Liver (tissue), 9 donors: ENCODE results near the gene HDDC2. TPM values are rescaled to one million over a fixed set of nuclear protein-coding genes. Genes with fewer than 3 reads are reported as not detected.

Experiments used
- DNase-seq: peaks from one replicate; pipeline ENCODE4 v3.0.0-alpha.2; 2017; ENCODE audit warnings: low spot score
- H3K27ac ChIP-seq, 2 donors: one replicate each; pipeline ENCODE4 v1.7.0; 2013; ENCODE audit warnings: inconsistent platforms in 2 of 2, low read length in 2 of 2, control low read depth in 1 of 2, low read depth in 1 of 2, mild to moderate bottlenecking in 1 of 2
- H3K27me3 ChIP-seq, 4 donors: one replicate each; pipeline versions ENCODE4 v1.6.1 to v1.7.0; 2013; ENCODE audit warnings: low read length in 3 of 4, inconsistent platforms in 1 of 4, mild to moderate bottlenecking in 1 of 4, moderate library complexity in 1 of 4; ENCODE audit not compliant: control insufficient read depth in 4 of 4, insufficient read depth in 4 of 4
- H3K36me3 ChIP-seq, 4 donors: one replicate each; pipeline versions ENCODE4 v1.6.1 to v1.7.0; 2013; ENCODE audit warnings: low read length in 3 of 4, mild to moderate bottlenecking in 3 of 4, low read depth in 1 of 4, moderate library complexity in 1 of 4; ENCODE audit not compliant: control insufficient read depth in 4 of 4, insufficient read depth in 3 of 4
- H3K4me1 ChIP-seq, 4 donors: one replicate each; pipeline versions ENCODE4 v1.6.1 to v1.7.0; 2013; ENCODE audit warnings: low read length in 3 of 4, mild to moderate bottlenecking in 3 of 4, moderate library complexity in 1 of 4; ENCODE audit not compliant: control insufficient read depth in 4 of 4, insufficient read depth in 4 of 4
- H3K4me3 ChIP-seq, 3 donors: one replicate each; pipeline versions ENCODE4 v1.6.1 to v1.7.0; 2013; ENCODE audit warnings: low read length in 3 of 3, control low read depth in 1 of 3, low read depth in 1 of 3, mild to moderate bottlenecking in 1 of 3
- H3K9ac ChIP-seq, 2 donors: one replicate each; pipeline ENCODE4 v1.7.0; 2013; ENCODE audit warnings: low read length in 2 of 2, mild to moderate bottlenecking in 2 of 2, moderate library complexity in 2 of 2, control low read depth in 1 of 2, low read depth in 1 of 2
- H3K9me3 ChIP-seq, 4 donors: one replicate each; pipeline versions ENCODE4 v1.6.1 to v1.7.0; 2013; ENCODE audit warnings: low read length in 3 of 4; ENCODE audit not compliant: control insufficient read depth in 4 of 4
- EGR1 ChIP-seq, 2 donors: IDR thresholded peaks; 2 replicates each; pipeline ENCODE4 v1.6.1; 2016 to 2018; ENCODE audit warnings: antibody characterized with exemption in 2 of 2, low read depth in 2 of 2
- FOXA1 ChIP-seq: IDR thresholded peaks from 2 replicates; pipeline ENCODE4 v1.6.1; 2016; ENCODE audit warnings: antibody characterized with exemption
- FOXA2 ChIP-seq: IDR thresholded peaks from 2 replicates; pipeline ENCODE4 v1.6.1; 2016; ENCODE audit warnings: antibody characterized with exemption
- GABPA ChIP-seq, 2 donors: IDR thresholded peaks in 1 of 2; conservative IDR thresholded peaks in 1 of 2; 2 replicates each; pipeline ENCODE4 v1.6.1; 2016; ENCODE audit warnings: antibody characterized with exemption in 2 of 2, mild to moderate bottlenecking in 1 of 2, moderate library complexity in 1 of 2
- HNF4A ChIP-seq, 2 donors: conservative IDR thresholded peaks; 2 replicates each; pipeline ENCODE4 v1.6.1; 2016; ENCODE audit warnings: antibody characterized with exemption in 2 of 2, mild to moderate bottlenecking in 2 of 2
- HNF4G ChIP-seq: IDR thresholded peaks from 2 replicates; pipeline ENCODE4 v1.6.1; 2016; ENCODE audit warnings: antibody characterized with exemption
- JUND ChIP-seq, 2 donors: IDR thresholded peaks; 2 replicates each; pipeline ENCODE4 v1.6.1; 2016; ENCODE audit warnings: antibody characterized with exemption in 2 of 2
- MAX ChIP-seq: IDR thresholded peaks from 2 replicates; pipeline ENCODE4 v1.6.1; 2016; ENCODE audit warnings: antibody characterized with exemption
- NR2F2 ChIP-seq: IDR thresholded peaks from 2 replicates; pipeline ENCODE4 v1.6.1; 2016; ENCODE audit warnings: antibody characterized with exemption
- RXRA ChIP-seq, 2 donors: IDR thresholded peaks; 2 replicates each; pipeline ENCODE4 v1.6.1; 2017 to 2018; ENCODE audit warnings: antibody characterized with exemption in 2 of 2, mild to moderate bottlenecking in 1 of 2
- SP1 ChIP-seq: IDR thresholded peaks from 2 replicates; pipeline ENCODE4 v1.6.1; 2018; ENCODE audit warnings: antibody characterized with exemption, mild to moderate bottlenecking
- TAF1 ChIP-seq: conservative IDR thresholded peaks from 2 replicates; pipeline ENCODE4 v1.6.1; 2016; ENCODE audit warnings: antibody characterized with exemption, mild to moderate bottlenecking
- YY1 ChIP-seq: IDR thresholded peaks from 2 replicates; pipeline ENCODE4 v1.6.1; 2016; ENCODE audit warnings: antibody characterized with exemption, mild to moderate bottlenecking
- ZBTB33 ChIP-seq: IDR thresholded peaks from 2 replicates; pipeline ENCODE4 v1.6.1; 2016; ENCODE audit warnings: antibody characterized with exemption
- WGBS: extraction: QIAGEN DNeasy Blood & Tissue Kit; methylation state at CpG from one replicate; pipeline ENCODE4 v1.1.7; 2013; 5-methylcytosine and 5-hydroxymethylcytosine counted together
- polyA plus RNA-seq, 2 donors: library from polyadenylated mRNA; stranded (reverse) in 1 of 2; unstranded in 1 of 2; fragments of 200-250 nt in 1 of 2; fragments of >200 nt in 1 of 2; fragmentation: Nextera tagmentation in 1 of 2; extraction: Ambion mirVana in 1 of 2; gene quantifications; one replicate each; pipeline versions ENCODE4 v1.2.1 to v1.2.3, GENCODE V29; 2013 to 2015
- total RNA-seq, 2 donors: library from RNA; depleted of rRNA; stranded (reverse); fragments of >200 nt; gene quantifications; one replicate each; pipeline ENCODE4 v1.2.3, GENCODE V29; 2014
- TF ChIP-seq, protein P1 (sequence below): IDR thresholded peaks from 2 replicates; pipeline ENCODE4 v1.6.1; 2016; ENCODE audit warnings: antibody characterized with exemption
- TF ChIP-seq, protein P2 (sequence below): IDR thresholded peaks from 2 replicates; pipeline ENCODE4 v1.6.1; 2016; ENCODE audit warnings: antibody characterized with exemption, mild to moderate bottlenecking
- TF ChIP-seq, protein P3 (sequence below): fragments of 150-350 bp; IDR thresholded peaks from 2 replicates; pipeline ENCODE4 v1.5.1; 2017; ENCODE audit warnings: improper control_type of control experiment, low read depth, low read length; ENCODE audit not compliant: missing input control
- donor health status: healthy.
- donor health status: healthy.
- donor health status: healthy.
- donor health status: healthy.
- donor health status: healthy.

The HDDC2 gene
- total and polyA plus RNA-seq, 4 donors: 8.8 to 21.0 (median 11.8) TPM

GRCh38 chr6:125293587-125293986 lies 8.2 kb downstream of the HDDC2 start:
- Histone ChIP-seq H3K27me3 (no peaks in the 10 kb centered on the region), H3K9ac (no peak overlapping the region), H3K4me3 (no peak overlapping the region), H3K27ac (no peak overlapping the region), H3K4me1 (peaks cover 3 to 16% (median 6%) of the 10 kb centered on the region in 4 donors), H3K9me3 (no peaks in the 10 kb centered on the region), H3K36me3 (peaks cover 3 to 26% (median 7%) of the 10 kb centered on the region in 4 donors)
- DNase-seq: no peak
- WGBS: 93% methylated on average over 3 of the region's 3 CpGs
- TF ChIP-seq NR2F2: no peak
- TF ChIP-seq, protein P1, sequence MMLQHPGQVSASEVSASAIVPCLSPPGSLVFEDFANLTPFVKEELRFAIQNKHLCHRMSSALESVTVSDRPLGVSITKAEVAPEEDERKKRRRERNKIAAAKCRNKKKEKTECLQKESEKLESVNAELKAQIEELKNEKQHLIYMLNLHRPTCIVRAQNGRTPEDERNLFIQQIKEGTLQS: no peak
- TF ChIP-seq HNF4G: no peak
- TF ChIP-seq ZBTB33: no peak
- no peak for TF ChIP-seq MAX
- TF ChIP-seq JUND (IDR thresholded peaks at IDR 0.05): no peak
- no peak for TF ChIP-seq SP1
- TF ChIP-seq TAF1: no peak
- no peak for TF ChIP-seq HNF4A (conservative IDR thresholded peaks at IDR 0.05)
- no peak for TF ChIP-seq YY1
- TF ChIP-seq GABPA (IDR thresholded peaks at IDR 0.05 in 1 of 2, conservative IDR thresholded peaks at IDR 0.05 in 1 of 2): no peak
- TF ChIP-seq RXRA (IDR thresholded peaks at IDR 0.05): no peak
- TF ChIP-seq, protein P2, sequence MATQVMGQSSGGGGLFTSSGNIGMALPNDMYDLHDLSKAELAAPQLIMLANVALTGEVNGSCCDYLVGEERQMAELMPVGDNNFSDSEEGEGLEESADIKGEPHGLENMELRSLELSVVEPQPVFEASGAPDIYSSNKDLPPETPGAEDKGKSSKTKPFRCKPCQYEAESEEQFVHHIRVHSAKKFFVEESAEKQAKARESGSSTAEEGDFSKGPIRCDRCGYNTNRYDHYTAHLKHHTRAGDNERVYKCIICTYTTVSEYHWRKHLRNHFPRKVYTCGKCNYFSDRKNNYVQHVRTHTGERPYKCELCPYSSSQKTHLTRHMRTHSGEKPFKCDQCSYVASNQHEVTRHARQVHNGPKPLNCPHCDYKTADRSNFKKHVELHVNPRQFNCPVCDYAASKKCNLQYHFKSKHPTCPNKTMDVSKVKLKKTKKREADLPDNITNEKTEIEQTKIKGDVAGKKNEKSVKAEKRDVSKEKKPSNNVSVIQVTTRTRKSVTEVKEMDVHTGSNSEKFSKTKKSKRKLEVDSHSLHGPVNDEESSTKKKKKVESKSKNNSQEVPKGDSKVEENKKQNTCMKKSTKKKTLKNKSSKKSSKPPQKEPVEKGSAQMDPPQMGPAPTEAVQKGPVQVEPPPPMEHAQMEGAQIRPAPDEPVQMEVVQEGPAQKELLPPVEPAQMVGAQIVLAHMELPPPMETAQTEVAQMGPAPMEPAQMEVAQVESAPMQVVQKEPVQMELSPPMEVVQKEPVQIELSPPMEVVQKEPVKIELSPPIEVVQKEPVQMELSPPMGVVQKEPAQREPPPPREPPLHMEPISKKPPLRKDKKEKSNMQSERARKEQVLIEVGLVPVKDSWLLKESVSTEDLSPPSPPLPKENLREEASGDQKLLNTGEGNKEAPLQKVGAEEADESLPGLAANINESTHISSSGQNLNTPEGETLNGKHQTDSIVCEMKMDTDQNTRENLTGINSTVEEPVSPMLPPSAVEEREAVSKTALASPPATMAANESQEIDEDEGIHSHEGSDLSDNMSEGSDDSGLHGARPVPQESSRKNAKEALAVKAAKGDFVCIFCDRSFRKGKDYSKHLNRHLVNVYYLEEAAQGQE: no peak
- TF ChIP-seq, protein P3, sequence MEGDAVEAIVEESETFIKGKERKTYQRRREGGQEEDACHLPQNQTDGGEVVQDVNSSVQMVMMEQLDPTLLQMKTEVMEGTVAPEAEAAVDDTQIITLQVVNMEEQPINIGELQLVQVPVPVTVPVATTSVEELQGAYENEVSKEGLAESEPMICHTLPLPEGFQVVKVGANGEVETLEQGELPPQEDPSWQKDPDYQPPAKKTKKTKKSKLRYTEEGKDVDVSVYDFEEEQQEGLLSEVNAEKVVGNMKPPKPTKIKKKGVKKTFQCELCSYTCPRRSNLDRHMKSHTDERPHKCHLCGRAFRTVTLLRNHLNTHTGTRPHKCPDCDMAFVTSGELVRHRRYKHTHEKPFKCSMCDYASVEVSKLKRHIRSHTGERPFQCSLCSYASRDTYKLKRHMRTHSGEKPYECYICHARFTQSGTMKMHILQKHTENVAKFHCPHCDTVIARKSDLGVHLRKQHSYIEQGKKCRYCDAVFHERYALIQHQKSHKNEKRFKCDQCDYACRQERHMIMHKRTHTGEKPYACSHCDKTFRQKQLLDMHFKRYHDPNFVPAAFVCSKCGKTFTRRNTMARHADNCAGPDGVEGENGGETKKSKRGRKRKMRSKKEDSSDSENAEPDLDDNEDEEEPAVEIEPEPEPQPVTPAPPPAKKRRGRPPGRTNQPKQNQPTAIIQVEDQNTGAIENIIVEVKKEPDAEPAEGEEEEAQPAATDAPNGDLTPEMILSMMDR: no peak
- no peak for TF ChIP-seq FOXA1
- TF ChIP-seq EGR1 (IDR thresholded peaks at IDR 0.05; ENCODE audit: low read depth in 2 of 2): no peak

- peaks cover 2 to 16% (median 8%) of the 10 kb centered on the region in 4 donors for H3K36me3 ChIP-seq
- 94% methylated on average over 9 of the region's 9 CpGs for WGBS
- no peak for TF ChIP-seq MAX
- TF ChIP-seq, protein P2: no peak
- no peak for TF ChIP-seq SP1
- TF ChIP-seq ZBTB33: no peak
- TF ChIP-seq RXRA (IDR thresholded peaks at IDR 0.05): no peak
- TF ChIP-seq FOXA2: no peak
- no peak for TF ChIP-seq HNF4G
- TF ChIP-seq TAF1: no peak
Observed at GRCh38 chr6:125287718-125288117, 14.0 kb downstream of the HDDC2 start.

More at GRCh38 chr6:125287718-125288117, 14.0 kb downstream of the HDDC2 start:
- Histone ChIP-seq H3K9ac (no peak overlapping the region), H3K4me3 (no peak overlapping the region), H3K27me3 (no peaks in the 10 kb centered on the region), H3K27ac (no peak overlapping the region), H3K9me3 (no peaks in the 10 kb centered on the region), H3K4me1 (no peaks in the 10 kb centered on the region)
- no peak for DNase-seq
